Glomerular endothelial cell (primary cell): Measurements from ENCODE around the gene HARBI1. TPM values are rescaled to one million over a fixed set of nuclear protein-coding genes. Genes with fewer than 3 reads are reported as not detected.
"Not testable (repeated sequence)": the region's sequence is repeated elsewhere in the genome, so short reads cannot be mapped to it uniquely, and the experiment has no call there.

ENCODE experiments used
- DNase-seq: peaks from one replicate; pipeline ENCODE4 v3.0.0-alpha.2; 2011; ENCODE audit warnings: low read depth, low spot score; ENCODE audit errors: extremely low read depth
- total RNA-seq: library from RNA; depleted of rRNA; stranded (reverse); fragments of >200 nt; gene quantifications from 2 replicates; pipeline ENCODE4 v1.2.3, GENCODE V29; 2015

The HARBI1 gene
- total RNA-seq, 1 donor from 2014 or later = 3.6 TPM

DNA sequence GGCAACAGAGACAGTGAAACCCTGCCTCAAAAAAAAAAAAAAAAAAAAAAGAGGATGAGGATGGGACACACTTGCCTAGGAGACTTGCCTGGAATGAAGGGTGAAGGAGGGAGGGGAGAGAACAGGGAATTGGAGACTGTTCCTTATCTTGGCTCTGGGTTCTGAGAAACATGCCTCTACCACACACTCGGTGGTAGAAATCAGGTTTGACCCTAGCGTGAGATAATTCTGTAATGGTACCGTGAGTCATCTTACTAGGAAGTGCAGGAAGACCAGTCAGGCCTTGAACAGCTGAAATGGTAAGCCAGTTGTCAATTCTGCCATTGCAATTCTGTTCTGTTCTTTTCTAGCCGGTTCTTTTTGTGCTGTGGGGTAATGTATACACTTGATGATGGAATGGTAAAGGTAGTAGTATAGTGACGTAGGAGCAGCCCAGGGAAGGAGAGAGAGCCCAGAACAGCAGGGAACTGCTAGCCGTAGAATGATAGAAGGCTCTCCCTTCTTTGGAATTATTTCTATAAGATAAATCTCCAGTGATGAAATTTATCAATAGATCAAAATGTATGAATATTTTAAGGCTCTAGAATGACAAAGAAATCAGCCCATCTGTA lies 19.3 kb downstream of the HARBI1 start:
- no peak for DNase-seq

DNA sequence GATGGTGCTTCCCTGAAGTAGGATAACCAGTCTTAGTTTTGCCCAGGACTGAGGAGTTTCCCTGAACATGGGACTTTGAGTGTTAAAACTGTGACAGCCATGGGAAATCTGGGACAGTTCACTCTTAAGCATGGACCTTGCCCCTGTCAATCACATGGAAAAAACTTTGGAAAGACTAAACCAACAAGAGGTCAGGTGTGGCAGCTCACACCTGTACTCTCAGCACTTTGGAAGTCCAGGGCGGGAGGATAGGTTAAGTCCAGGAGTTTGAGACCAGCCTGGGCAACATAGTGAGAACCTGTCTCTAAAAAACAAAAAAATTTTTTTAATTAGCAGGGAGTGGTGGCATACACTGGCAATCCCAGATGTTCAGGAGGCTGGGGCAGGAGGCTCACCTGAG lies 19.9 kb downstream of the HARBI1 start:
- no peak for DNase-seq

DNA sequence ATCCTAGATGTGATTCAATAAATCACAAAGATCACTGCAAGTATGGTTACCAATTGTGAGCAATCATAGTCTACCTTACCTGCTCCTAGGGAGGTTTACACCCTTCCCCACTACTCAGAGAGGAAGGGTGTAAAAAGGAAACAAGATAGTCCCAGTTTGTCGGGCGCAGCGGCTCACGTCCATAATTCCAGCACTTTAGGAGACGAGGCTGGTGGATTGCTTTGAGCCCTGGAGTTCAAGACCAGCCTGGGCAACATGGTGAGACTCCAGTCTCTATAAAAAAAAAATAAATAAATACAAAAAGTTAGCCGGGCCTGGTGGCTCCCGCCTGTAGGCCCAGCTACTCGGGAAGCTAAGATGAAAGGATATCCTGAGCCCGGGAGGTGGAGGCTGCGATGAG lies 22.2 kb downstream of the HARBI1 start:
- no peak for DNase-seq

DNA sequence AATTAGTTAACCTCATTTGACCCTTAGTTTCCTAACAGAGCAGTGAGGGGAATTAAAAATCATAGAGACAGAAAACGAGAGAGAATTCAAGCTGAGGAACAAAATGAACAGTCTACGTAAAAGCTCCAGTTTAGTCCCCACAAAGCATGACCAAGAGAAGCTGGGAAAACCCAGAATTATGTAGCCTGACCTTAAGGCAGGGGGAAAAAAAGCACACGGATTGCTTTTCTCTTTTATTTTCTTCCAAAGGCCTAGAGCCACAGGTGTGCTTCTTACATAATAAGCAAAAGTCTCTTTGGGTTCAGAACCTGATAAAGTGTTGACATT lies 22.7 kb downstream of the HARBI1 start:
- DNase-seq = no peak

DNA sequence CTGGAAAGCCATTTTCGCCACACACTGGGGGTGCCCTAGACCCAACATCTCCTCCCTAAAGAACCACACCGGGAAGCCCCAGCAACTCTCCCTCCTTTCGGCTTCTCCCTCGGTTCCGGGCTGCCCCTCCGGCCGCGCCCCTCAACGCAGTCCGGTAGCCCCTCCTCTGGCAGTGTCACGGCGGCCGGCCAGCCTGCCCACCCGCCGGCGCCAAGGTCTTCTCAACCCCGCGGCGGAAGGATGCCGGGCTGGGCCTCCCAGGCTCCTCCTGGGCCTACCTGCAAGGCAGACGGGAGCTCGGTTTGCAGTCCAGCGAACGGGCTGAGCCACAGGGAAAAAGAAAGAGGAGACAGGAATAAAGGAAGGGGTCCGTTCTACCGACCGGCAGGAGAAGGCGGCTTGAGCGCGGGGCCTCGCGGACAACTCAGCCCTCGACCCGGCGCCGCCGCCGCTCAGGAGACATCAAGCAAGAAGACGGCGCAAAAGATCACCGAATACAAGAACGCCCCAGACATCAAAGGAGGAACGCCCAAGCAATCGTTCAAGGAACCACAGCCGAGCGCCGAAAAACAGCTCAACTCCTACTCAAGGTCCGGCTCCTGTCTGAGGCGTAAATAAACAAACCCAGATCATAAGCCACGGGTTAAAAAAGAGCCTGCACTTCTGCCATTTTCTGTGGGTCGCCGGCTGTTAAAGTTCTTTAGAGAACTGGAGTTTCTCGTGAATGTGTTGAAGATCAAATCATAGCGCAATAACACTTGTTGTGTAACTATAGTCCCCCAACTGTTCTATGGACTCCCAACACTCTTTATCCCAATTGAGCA lies 23.3 kb downstream of the HARBI1 start, which contains the start of gene AMBRA1:
Gene AMBRA1 (minus strand): TSS at position 474 of the 824 bp plus-strand sequence. CDS start 45,643 bp downstream, outside the sequence.
- DNase-seq = peak; percentile 81

DNA sequence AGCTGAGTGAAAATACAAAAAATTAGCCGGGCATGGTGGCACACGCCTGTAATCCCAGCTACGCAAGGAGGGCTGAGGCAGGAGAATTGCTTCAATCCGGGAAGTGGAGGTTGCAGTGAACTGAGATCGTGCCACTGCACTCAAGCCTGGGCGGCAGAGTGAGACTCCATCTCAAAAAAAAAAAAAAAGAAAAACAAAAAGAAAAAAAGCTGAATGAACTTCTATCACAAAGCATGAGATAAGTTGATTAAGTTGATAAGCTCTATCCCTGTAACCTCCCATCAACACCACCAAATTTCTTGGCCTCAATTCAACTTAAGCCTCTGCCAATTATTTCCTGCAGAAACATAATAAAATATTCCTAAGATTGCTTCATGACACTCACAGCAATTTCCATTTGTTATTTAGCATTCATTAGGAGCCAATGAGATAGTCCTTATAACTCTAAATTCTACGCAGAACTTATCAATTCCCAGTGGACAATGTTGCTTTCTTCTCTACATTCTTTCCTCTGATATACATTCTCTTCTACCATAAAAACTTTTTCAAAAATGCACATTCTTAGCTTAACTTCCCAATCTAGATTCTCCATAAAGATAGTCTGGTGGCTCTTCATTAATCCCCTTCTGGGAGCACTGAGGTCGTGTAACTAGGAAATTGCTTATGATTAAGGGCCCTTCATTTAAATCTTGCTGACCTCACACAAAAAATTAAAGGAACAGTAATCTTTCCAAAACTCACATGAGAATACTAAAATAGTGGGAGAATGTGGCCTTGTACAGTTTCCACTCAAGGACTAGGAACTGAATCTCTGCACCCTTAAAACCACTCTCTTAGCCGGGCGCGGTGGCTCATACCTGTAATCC lies 26.1 kb downstream of the HARBI1 start:
- DNase-seq = no peak

DNA sequence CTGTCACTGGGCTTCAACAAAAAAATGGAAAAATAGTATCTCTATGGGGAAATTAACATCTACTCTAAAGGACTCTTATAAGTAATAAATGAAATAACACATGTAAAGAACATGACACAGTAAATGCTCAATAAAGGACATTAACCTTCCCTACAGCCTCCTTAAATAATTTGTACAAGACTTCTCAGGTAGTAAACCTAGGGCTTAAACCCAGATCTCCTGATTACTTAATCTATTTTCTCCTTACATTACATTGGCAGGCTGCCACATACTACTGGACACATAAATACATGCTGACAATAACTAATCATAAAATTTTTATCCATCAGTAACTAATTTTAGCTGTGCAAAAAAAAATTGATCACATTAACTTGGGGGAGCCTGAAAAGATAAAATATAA lies 28.1 kb downstream of the HARBI1 start:
- DNase-seq = no peak

DNA sequence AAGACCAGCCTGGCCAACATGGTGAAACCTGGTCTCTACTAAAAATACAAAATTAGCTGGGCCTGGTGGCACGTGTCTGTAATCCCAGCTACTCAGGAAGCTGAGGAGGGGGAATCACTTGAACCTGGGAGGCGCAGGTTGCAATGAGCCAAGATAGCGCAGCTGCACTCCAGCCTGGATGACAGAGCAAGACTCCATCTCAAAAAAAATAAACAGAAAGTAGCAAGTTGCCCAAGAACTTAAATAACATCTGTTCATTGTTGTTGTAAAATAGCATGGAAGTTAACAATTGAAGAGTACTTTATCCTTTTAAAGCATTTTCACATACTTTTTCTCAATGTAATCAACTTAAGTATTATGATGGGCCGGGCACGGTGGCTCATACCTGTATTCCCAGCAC lies 28.9 kb downstream of the HARBI1 start:
- DNase-seq = no peak

DNA sequence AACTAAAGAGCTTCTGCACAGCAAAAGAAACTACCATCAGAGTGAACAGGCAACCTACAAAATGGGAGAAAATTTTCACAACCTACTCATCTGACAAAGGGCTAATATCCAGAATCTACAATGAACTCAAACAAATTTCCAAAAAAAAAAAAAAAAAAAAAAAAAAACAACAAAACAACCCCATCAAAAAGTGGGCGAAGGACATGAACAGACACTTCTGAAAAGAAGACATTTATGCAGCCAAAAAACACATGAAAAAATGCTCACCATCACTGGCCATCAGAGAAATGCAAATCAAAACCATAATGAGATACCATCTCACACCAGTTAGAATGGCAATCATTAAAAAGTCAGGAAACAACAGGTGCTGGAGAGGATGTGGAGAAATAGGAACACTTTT lies 33.5 kb downstream of the HARBI1 start:
- DNase-seq = not testable (repeated sequence)

DNA sequence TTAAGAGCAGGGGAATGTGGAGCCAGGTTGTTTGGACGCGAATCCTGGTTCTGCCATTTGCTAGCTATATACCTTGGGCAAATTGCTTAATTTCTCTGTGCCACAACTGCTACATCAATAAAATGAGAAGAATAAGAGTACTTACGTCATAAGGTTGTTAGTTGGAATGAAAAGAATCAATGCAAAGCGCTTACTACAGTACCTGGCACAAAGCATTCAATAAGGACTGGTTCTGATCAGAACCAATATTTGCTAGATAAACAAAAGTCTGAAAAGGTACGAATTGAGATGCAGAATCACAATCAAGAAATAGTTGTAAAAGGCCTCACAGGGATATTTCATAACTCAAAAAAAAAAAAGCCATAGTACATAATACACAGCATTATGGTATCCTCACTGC lies 34.4 kb downstream of the HARBI1 start:
- DNase-seq = no peak

DNA sequence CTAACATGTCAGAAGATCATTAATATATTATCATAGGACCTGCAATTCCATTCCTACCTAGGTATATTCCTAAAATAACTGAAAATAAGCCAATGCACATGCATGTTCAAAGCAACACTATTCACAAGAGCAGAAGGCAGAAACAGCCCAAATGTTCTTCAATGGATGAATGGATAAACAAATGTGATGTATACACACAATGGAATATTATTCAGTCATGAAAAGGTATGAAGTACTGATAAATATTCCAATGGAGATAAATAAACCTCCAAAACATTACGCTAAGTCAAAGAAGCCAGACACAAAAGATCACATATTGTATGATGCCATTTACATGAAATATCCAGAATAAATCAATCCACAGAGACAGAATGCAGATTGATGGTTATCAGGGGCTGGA lies 40.0 kb downstream of the HARBI1 start:
- no peak for DNase-seq

DNA sequence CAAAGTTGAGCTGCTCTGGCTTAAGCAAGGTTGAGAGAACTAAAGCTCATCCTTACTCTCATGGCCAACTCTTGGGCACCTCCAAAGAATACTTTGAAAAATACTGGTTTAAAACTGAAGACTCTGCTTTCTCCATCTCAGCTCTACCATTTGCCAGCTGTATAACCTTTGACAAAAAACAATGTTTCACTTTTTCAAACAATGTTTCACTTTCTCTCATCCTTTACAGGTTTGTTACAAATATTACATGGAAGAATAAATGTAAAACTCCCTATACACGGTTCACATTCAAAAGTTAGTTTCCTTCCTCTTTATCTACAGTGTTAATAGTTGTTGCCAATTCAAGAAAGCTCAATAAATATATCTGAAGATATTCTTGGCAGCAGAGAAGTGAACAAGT lies 42.4 kb downstream of the HARBI1 start:
- DNase-seq = no peak

DNA sequence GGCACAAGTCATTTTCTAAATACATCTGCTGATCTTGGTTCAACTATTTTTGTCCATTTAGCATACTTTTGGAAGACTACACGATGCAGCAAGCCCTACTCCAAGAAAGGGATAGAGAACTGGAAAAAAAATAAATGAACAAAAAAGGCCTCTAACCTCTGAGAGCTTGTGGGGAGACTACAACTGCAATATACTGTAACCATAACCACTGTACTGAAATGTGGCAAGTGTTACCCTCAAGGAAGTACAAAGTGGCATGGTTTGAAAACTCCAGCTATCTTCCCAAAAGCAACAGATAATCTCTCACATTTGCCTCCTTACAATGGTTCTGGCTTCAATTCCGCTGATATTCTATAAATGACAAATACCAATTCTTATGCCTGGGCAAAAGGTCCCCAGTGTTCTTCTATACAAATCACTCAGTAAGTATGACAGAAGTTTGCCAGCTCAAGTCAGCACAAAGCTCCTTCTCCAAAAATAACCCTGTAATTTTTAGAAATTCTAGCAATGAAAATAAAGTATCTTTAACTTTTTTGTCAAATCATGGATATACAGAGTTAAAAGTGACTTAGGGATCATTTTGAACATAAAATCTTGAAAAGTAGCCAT lies 46.1 kb downstream of the HARBI1 start:
- DNase-seq = no peak

DNA sequence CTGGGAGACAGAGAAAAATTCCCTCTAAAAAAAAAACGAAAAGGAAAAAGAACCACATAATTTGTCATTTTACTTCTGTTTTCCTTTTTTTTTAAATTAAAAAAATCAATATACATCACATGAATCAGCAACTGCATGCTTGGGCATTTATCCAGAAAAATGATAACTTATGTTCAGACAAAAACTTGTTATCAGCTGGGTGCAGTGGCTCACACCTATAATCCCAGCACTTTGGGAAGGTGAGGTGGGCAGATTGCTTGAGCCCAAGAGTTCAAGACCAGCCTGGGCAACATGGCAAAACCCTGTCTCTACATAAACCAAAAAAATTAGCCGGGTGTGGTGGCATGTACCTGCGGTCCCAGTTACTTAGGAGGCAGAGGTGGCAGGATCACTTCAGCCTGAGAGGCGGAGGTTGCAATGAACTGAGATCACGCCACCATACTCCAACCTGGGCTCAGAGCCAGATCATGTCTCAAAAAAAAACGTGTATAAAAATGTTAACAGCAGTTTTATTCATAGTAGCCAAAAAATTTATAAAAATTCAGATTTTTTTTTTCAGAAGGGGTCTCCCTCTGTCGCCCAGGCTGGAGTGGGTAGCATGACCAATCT lies 51.7 kb downstream of the HARBI1 start:
- no peak for DNase-seq

DNA sequence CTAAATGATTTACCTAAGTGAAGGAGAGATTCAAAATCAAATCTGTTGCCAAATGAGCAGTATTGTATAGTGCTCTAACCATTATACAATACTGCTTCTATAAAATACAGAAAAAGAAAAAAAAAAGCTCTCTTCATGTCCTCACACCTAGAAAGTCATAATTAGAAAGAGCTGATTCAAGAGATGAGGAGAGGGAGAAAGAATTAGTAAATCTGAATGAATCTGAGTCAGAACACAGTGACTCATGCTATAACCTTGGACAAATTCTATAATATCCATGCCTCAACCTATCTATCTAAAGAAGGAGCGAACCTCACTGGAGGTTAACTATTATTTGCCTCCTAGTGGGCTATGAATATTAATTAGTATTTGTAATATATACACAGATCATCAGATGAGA lies 52.6 kb downstream of the HARBI1 start:
- no peak for DNase-seq

DNA sequence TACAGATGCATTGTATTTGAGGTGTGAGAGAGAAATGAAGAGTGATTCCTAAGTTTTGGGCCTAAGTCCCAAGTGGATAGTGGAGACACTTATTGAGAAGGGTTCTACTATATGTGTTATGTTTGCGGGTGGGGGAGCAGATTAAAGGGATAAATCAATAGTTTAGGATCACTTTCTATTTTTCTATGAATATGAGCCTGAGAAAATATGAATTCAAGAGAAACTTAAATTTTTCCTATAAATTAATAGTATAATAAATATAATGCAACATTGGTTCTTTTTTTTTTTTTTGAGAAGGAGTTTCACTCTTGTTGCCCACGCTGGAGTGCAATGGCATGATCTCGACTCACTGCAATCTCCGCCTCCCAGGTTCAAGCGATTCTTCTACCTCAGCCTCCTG lies 54.5 kb downstream of the HARBI1 start:
- no peak for DNase-seq

DNA sequence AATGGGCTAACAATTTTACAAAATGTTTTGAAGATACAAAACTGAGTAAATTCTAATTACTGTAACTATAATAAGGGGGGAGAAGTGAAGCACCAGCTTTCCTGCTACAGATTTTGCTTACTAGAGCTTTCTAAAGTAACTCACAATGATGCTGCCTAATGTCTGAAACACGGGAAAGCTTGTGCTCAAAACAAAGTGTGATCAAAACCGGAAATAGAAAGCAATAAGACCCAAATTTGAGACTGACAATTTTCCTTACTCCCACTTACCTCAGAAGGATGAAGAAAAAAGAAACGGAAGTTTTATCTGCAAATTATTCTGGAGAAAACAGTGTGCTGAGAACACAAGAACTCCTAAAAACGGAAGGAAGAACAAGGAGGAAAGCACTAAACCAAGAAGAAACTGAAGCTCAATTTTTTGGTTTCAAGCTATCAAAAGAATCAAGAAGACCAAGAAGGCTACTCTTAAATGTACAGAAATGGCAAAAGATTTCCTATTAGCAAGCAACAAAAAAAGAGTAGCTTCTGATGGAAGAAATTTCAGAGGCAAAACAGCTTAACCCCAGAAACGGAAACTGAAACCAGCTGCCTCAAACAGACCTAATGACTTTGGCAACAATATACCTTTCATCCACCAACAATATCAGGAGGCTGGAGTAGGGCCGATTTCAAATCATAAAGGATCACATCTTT lies 56.6 kb downstream of the HARBI1 start:
- no peak for DNase-seq

DNA sequence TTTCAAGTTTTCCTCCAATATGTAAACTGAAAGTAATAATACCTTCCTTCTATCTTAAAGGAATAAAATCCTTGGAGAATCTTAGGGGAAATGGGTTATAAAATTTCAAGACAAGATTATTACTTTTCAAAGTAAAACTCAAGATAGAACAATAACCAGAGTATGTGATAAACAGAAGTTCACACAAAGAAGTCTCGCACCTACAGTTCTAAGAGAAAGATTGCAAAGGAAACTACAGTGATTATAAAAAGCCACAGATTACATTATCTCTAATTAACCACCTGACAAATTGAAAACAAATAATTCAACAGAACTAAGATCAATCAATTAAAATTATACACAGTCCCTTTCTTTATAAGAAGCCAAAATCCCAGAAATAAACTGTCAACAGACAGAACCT lies 57.2 kb downstream of the HARBI1 start:
- DNase-seq = no peak

DNA sequence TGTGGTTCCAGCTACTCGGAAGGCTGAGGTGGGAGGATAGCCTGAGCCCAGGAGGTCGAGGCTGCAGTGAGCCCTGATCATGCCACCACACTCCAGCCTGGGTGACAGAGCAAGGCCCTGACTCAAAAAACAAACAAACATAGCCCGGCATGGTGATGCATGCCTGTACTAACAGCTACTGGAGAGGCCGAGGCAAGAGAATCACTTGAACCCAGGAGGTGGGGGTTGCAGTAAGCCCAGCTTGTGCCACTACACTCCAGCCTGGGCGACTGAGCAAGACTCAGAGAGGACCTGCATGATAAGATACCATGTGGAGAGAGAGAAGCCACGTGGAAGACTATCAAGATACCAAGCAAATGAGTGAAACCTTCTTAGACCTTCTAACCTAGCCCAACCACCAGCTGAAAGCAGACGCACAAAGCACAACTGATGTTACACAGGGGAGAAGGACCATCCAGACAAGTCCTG lies 59.3 kb downstream of the HARBI1 start:
- no peak for DNase-seq
